Measurements from ENCODE around the gene REEP3.

GRCh38 chr10:63521416-63522276, 445 bp downstream of the REEP3 start:
- TF ChIP-seq CTCF (IDR thresholded peaks at IDR 0.05), result no peak
- no peak for TF ChIP-seq EP300 (IDR thresholded peaks at IDR 0.05)
